Activated CD8-positive, alpha-beta T cell treated with anti-CD3 and anti-CD28 coated beads, Interleukin-2, amount 10 ng/mL, durations not matched to agents 7 days and 5 days (primary cell): ENCODE results near the gene DNER. TPM values are rescaled to one million over a fixed set of nuclear protein-coding genes. Genes with fewer than 3 reads are reported as not detected.
"Not testable (repeated sequence)": the region's sequence is repeated elsewhere in the genome, so short reads cannot be mapped to it uniquely, and the experiment has no call there.

Experiments used
- ATAC-seq: fragments of 150-1000 bp; cut with Tn5 transposase; one replicate; pipeline ENCODE4 v1.10.0; 2021; ENCODE audit warnings: moderate library complexity
- CTCF ChIA-PET: fragments of 350-600 bp; sonication (Branson Sonifier 250); formaldehyde crosslinking; loops from one replicate; lab custom pipeline; 2021; ENCODE audit warnings: antibody characterized with exemption; lab: Charles Lee
- POLR2A ChIA-PET: fragments of 350-600 bp; sonication (Branson Sonifier 250); formaldehyde crosslinking; loops from one replicate; lab custom pipeline; 2021; ENCODE audit warnings: antibody characterized with exemption; lab: Charles Lee
- DNase-seq: peaks from one replicate; pipeline ENCODE4 v3.0.0-alpha.2; 2020
- H3K27ac Mint-ChIP-seq: one replicate; pipeline ENCODE4 v1.8.0; 2021; ENCODE audit warnings: mild to moderate bottlenecking, mixed read lengths
- H3K27me3 Mint-ChIP-seq: one replicate; pipeline ENCODE4 v1.8.0; 2021; ENCODE audit warnings: low read depth, mixed read lengths
- H3K36me3 Mint-ChIP-seq: one replicate; pipeline ENCODE4 v1.8.0; 2021; ENCODE audit warnings: low read depth, mixed read lengths
- H3K4me1 Mint-ChIP-seq: one replicate; pipeline ENCODE4 v1.8.0; 2021; ENCODE audit warnings: low read depth, mixed read lengths
- H3K4me3 Mint-ChIP-seq: one replicate; pipeline ENCODE4 v1.8.0; 2021; ENCODE audit warnings: mild to moderate bottlenecking, mixed read lengths
- H3K9me3 Mint-ChIP-seq: one replicate; pipeline ENCODE4 v1.8.0; 2022; ENCODE audit warnings: mixed read lengths; ENCODE audit not compliant: insufficient read depth
- total RNA-seq, 2 experiments: library from RNA; stranded (reverse); gene quantifications; one replicate each; pipeline ENCODE4 v1.2.3, GENCODE V29; 2021

The DNER gene
- total RNA-seq, 2 experiments from 2014 or later: not detected

DNA sequence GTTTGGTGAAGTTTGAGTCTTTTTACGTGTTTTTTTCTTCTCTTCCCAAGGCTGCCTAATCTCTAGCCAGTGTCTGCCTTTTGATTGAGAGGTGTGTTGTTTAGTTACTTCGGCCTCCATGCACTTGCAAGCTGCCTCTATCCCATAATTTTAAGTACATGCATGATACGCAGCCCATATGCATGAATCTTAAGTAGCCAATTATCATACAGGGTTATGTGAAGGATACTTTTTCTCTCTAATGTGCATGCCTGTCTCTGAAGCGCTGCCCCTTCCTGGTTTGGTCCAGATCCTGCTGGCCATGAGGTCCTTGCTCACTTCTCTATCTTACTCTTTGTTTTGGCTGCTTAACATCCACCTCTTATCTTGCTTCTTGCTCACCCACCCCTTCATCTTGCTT is 369.4 kb downstream of the DNER start:
- ATAC-seq (no peak), DNase-seq (no peak)
- no peak overlapping the region for H3K4me3 Mint-ChIP-seq
- H3K4me1 Mint-ChIP-seq: no peaks in the 10 kb centered on the region
- H3K36me3 Mint-ChIP-seq: no peaks in the 10 kb centered on the region
- ChIA-PET POLR2A (no interaction called here), CTCF (no interaction called here)
- no peaks in the 10 kb centered on the region for H3K27me3 Mint-ChIP-seq
- no peak overlapping the region for H3K27ac Mint-ChIP-seq
- H3K9me3 Mint-ChIP-seq: no peaks in the 10 kb centered on the region

DNA sequence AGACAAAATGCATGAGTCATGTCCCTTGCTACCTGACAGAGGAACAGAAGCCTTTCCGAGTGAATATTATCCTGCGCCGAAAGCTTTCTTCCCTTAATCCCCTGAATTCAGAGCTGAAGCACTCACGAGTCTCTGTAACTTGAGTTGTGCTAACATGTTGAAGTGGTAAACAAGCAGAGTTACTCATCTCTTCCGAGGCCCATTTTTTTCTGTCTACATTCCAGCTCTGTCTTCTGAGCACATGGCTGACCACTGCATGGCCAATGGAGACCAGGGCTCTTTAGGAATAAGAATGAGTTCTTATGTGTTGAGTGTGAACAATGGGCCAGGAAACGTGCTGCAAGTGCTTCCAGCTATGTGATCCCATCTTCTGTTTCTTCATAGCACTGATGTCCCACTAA is 370.2 kb downstream of the DNER start:
- ChIA-PET POLR2A (no interaction called here), CTCF (no interaction called here)
- H3K4me1 Mint-ChIP-seq: no peaks in the 10 kb centered on the region
- H3K36me3 Mint-ChIP-seq: no peaks in the 10 kb centered on the region
- H3K9me3 Mint-ChIP-seq: no peaks in the 10 kb centered on the region
- ATAC-seq (no peak), DNase-seq (no peak)
- no peak overlapping the region for H3K27ac Mint-ChIP-seq
- no peaks in the 10 kb centered on the region for H3K27me3 Mint-ChIP-seq
- H3K4me3 Mint-ChIP-seq: no peak overlapping the region

DNA sequence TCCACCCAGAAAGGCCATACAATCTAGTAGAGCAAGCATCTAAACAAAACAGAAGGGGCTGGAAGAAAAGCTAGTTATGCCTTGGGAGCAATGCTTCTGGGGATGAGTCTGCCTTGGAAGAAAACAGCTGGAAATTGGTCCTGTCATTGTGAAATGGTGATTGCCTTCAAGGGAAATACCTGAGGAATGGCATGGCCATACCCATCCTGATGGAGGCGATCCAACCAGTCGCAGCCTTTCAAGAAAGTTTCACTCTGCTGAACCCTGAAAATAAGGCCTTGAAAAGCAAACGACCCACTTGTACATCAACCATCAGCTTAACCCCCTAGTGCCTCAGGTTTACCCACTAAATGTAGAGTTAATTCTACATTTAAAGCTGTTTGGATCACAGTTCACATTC is 370.7 kb downstream of the DNER start:
- H3K27ac Mint-ChIP-seq: no peak overlapping the region
- no peaks in the 10 kb centered on the region for H3K9me3 Mint-ChIP-seq
- ATAC-seq (no peak), DNase-seq (no peak)
- no peaks in the 10 kb centered on the region for H3K4me1 Mint-ChIP-seq
- ChIA-PET CTCF (no interaction called here), POLR2A (no interaction called here)
- no peaks in the 10 kb centered on the region for H3K27me3 Mint-ChIP-seq
- no peaks in the 10 kb centered on the region for H3K36me3 Mint-ChIP-seq
- no peak overlapping the region for H3K4me3 Mint-ChIP-seq

DNA sequence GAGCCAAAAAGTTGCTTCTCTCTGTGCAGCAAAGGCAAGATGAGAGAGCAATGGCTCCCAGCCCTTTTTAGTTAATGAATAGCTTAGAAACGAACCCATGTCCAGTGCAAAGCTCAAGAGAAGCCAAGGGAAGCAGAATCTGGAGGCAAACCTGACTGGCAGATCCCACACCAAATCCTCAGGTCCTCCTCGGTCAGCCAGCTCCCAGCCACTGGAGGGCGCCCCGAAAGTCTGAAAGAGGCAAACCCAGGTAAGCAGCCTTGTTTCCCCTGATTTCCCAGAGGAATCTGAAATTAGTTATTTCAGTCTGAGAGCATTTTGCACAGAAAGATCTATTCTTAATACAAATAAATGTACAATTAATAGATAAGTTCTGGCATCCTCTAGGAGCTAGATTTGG is 372.0 kb downstream of the DNER start:
- H3K9me3 Mint-ChIP-seq: no peaks in the 10 kb centered on the region
- CTCF ChIA-PET: no interaction called here
- no peak overlapping the region for H3K4me3 Mint-ChIP-seq
- no peak overlapping the region for H3K27ac Mint-ChIP-seq
- no peaks in the 10 kb centered on the region for H3K27me3 Mint-ChIP-seq
- H3K36me3 Mint-ChIP-seq: no peaks in the 10 kb centered on the region
- no peak for DNase-seq
- no peaks in the 10 kb centered on the region for H3K4me1 Mint-ChIP-seq
- no peak for ATAC-seq
- POLR2A ChIA-PET: no interaction called here

DNA sequence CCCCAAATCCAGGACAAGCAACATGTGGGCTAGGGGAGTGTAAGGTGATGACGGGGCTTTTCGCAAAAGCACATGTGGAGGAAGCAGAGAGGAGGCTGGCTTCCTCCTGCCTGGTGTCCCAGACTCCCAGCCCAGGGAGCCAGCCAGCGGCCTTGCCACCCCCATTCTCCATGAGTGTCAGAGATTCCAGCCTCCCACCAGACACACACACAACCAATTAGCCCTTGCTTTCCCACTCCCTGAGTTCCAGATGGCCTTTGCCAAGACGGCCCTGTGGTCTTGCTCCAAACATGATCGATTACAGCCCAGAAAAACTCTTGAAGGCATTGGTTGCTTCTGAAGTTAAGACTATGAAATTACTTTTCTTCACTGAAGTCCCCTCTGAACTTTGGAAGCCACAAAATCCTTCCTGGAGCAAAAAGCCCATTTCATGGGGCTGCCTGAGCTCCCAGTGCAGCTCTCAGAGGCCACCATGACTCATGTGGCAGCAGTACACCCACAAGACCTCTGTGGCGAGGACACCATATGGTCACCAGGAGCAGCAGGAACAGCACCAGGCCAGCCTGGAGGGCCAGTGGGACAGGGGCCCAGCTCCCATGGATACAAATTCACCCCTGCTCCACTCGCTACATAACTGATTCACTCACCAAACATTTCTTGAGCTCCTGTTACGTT is 374.1 kb downstream of the DNER start:
- CTCF ChIA-PET: no interaction called here
- H3K27me3 Mint-ChIP-seq: no peaks in the 10 kb centered on the region

DNA sequence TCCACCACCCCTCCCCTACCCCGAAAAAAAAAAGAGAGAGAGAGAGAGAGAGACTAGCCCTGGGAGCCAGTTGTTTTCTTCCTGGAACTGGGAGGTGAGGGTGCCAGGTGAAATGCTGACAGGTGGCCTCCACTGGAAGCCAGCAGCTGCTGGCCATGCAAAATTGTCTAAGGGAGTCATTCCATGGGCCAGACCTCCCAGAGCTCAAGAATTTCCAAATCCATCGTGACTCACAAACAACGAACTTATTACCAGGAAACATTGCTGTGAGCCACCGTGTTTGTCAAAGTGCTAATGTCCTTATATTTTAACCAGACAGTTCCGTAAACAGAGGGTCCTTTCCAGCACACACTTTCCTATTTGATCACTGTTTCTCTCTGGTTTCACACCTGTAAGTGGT is 374.7 kb downstream of the DNER start:
- no peaks in the 10 kb centered on the region for H3K27me3 Mint-ChIP-seq
- H3K36me3 Mint-ChIP-seq: no peaks in the 10 kb centered on the region
- DNase-seq (no peak), ATAC-seq (no peak)
- H3K4me1 Mint-ChIP-seq: no peaks in the 10 kb centered on the region
- no peak overlapping the region for H3K4me3 Mint-ChIP-seq
- CTCF ChIA-PET: no interaction called here
- POLR2A ChIA-PET: no interaction called here
- H3K27ac Mint-ChIP-seq: no peak overlapping the region
- H3K9me3 Mint-ChIP-seq: no peaks in the 10 kb centered on the region

More for the DNA sequence above, 374.1 kb downstream of the DNER start:
- Mint-ChIP-seq H3K4me1 (no peaks in the 10 kb centered on the region), H3K27ac (no peak overlapping the region), H3K36me3 (no peaks in the 10 kb centered on the region), H3K4me3 (no peak overlapping the region), H3K9me3 (no peaks in the 10 kb centered on the region)
- DNase-seq (no peak), ATAC-seq (no peak)
- POLR2A ChIA-PET: no interaction called here

DNA sequence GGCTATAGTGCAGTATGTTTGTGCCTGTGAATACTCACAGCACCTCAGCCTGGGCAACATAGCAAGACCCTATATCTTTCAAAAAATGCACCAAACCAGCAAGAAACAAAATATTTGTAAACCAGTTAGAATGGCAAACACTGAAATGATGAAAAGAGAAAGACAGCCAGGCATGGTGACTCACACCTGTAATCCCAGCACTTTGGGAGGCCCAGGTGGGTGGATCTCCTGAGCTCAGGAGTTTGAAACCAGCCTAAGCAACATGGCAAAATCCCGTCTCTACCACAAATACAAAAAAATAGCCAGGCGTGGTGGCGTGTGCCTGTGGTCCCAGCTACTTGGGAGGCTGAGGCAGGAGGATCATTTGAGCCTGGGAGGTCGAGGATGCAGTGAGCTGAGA is 375.2 kb downstream of the DNER start:
- ATAC-seq, H3K9me3 Mint-ChIP-seq, POLR2A ChIA-PET, H3K36me3 Mint-ChIP-seq, CTCF ChIA-PET, DNase-seq, H3K27me3 Mint-ChIP-seq, H3K4me1 Mint-ChIP-seq, H3K4me3 Mint-ChIP-seq, H3K27ac Mint-ChIP-seq: not testable (repeated sequence)

DNA sequence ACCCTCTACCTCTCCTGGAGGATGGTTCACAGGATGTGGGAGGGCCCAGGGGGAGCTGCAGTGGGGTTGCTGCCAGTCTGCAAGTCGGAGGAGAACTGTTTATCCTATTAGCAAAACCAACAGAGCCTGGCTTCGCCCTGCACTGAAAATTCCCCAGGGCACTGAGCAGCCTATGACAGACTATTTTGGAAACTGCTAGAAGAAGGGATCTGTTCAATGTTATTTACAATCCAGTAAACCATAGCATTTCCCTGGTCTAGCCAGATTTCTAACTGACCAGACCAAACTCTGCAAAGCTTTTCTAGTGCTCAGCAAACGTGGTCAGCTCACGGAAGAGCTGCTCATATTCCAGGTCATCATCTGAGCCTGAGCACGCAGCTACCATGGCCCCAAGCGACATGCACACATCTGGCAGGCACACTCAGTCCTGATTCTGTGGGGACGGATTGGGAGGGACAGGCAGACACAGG is 378.4 kb downstream of the DNER start:
- no peaks in the 10 kb centered on the region for H3K27me3 Mint-ChIP-seq
- H3K9me3 Mint-ChIP-seq: no peaks in the 10 kb centered on the region
- ChIA-PET CTCF (no interaction called here), POLR2A (no interaction called here)
- no peaks in the 10 kb centered on the region for H3K36me3 Mint-ChIP-seq
- no peak overlapping the region for H3K27ac Mint-ChIP-seq
- ATAC-seq (no peak), DNase-seq (no peak)
- no peaks in the 10 kb centered on the region for H3K4me1 Mint-ChIP-seq
- no peak overlapping the region for H3K4me3 Mint-ChIP-seq

DNA sequence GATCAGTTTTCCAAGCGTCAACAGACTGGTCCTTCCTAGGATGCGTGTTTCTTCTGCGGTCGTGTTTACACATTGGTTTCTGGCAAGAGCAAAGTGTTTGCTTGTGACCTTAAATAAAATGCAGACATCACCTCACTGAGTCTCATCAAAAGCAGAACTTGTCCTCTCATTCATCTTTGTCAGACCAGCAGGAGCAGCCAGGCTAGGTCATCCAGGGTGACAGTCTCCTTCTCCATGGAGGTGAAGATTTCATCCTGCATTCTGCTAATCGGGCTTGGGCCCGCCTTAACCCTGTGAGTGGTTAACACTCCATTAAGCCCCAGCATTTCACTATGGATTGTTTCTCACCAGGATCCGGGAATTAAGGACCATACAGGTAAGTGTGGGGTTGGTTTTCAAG is 379.0 kb downstream of the DNER start:
- Mint-ChIP-seq H3K4me3 (no peak overlapping the region), H3K4me1 (no peaks in the 10 kb centered on the region), H3K9me3 (no peaks in the 10 kb centered on the region), H3K27ac (no peak overlapping the region), H3K36me3 (no peaks in the 10 kb centered on the region), H3K27me3 (no peaks in the 10 kb centered on the region)
- DNase-seq (no peak), ATAC-seq (no peak)
- ChIA-PET CTCF (no interaction called here), POLR2A (no interaction called here)

DNA sequence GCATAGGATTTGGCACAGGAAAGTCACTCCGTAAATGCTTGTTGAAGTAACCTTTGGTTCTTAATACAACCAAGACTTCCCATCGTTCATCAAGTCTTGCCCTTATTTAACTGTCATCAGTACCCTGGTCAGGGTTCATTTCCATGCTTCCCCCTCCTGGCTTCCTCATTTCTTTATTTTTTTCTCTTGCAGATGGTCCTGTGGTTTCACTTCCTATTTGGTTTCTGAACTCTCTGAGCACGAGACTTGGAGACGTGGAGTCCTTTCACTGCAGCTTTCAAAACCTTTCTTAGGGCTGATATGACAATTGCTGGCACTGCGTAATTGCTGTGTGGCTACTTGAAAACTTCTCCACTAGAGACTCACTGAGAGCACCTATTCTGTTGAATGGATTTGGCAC is 383.4 kb downstream of the DNER start:
- CTCF ChIA-PET: no interaction called here
- Mint-ChIP-seq H3K4me1 (no peaks in the 10 kb centered on the region), H3K27me3 (no peaks in the 10 kb centered on the region), H3K4me3 (no peak overlapping the region), H3K9me3 (no peaks in the 10 kb centered on the region), H3K27ac (no peak overlapping the region), H3K36me3 (no peaks in the 10 kb centered on the region)
- no peak for ATAC-seq
- DNase-seq: no peak
- POLR2A ChIA-PET: no interaction called here

DNA sequence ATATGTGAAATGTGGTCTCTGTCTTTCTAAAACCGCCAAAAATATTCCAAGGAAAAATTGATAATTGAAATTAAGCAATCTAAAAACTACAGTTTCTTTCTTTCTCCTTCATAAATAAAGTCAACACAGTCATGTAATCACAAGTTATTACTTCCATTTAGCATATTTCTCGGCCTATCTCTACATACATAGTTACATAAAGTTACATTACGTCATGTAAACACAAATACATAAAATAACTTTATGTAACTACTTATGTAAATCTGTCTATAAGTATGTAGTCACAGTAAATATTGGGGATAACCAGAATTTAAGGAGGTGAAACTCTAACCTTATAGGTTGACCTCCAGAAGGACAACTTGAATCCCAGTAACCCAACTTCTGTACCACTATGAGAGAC is 394.8 kb downstream of the DNER start:
- ChIA-PET POLR2A (no interaction called here), CTCF (no interaction called here)
- Mint-ChIP-seq H3K36me3 (no peaks in the 10 kb centered on the region), H3K4me1 (no peaks in the 10 kb centered on the region), H3K9me3 (no peaks in the 10 kb centered on the region), H3K4me3 (no peak overlapping the region), H3K27me3 (no peaks in the 10 kb centered on the region), H3K27ac (no peak overlapping the region)
- DNase-seq (no peak), ATAC-seq (no peak)

DNA sequence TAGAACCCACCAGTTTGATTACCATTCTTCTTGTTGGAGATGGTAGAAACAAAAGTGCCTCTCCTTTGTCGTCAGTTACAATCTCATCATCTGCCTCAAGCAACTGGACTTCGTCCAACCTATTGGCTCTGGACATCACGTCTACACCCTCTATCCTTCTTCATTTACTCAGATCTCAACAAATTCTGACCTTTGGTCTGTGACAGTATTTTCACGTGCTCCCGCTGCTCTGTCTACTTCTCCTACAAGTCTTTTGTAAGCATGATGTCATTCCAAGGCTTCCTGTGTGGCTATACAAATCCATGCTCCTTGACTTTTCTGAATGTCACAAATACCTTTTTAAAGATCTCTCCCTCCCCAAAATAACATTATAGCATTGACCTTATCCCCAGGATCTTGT is 400.2 kb downstream of the DNER start:
- no peak overlapping the region for H3K27ac Mint-ChIP-seq
- H3K27me3 Mint-ChIP-seq: no peaks in the 10 kb centered on the region
- ChIA-PET POLR2A (no interaction called here), CTCF (no interaction called here)
- H3K9me3 Mint-ChIP-seq: peaks cover 5% of the 10 kb centered on the region
- no peaks in the 10 kb centered on the region for H3K36me3 Mint-ChIP-seq
- no peak for ATAC-seq
- DNase-seq: no peak
- H3K4me1 Mint-ChIP-seq: no peaks in the 10 kb centered on the region
- no peak overlapping the region for H3K4me3 Mint-ChIP-seq

DNA sequence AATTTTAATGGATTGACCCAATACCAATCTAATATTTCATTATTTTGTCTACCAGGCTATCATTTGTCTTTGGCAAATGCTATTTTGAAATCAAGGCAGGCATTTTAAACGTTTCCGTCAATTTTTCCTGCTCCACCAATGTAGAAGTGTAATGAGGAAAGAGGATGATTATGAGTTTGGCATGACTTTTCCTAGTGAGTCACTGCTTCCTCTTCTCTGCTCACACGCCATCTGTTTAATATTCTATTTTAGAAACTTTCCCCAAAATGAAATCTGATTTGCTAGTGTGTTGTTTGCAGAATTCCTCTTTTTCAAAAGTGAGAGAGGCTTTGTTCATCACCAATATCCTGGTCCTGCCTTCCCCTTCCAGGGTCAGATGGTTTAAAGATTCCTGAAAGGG is 400.8 kb downstream of the DNER start:
- Mint-ChIP-seq H3K27me3 (no peaks in the 10 kb centered on the region), H3K9me3 (peaks cover 5% of the 10 kb centered on the region), H3K4me1 (no peaks in the 10 kb centered on the region), H3K4me3 (no peak overlapping the region), H3K27ac (no peak overlapping the region), H3K36me3 (no peaks in the 10 kb centered on the region)
- ATAC-seq (no peak), DNase-seq (no peak)
- ChIA-PET CTCF (no interaction called here), POLR2A (no interaction called here)
